ENCODE measurements around the gene DUSP22. TPM values are rescaled to one million over a fixed set of nuclear protein-coding genes. Genes with fewer than 3 reads are reported as not detected.

DUSP22 gene
- total RNA-seq, 1 experiment from 2014 or later: 19.2 TPM

DNA sequence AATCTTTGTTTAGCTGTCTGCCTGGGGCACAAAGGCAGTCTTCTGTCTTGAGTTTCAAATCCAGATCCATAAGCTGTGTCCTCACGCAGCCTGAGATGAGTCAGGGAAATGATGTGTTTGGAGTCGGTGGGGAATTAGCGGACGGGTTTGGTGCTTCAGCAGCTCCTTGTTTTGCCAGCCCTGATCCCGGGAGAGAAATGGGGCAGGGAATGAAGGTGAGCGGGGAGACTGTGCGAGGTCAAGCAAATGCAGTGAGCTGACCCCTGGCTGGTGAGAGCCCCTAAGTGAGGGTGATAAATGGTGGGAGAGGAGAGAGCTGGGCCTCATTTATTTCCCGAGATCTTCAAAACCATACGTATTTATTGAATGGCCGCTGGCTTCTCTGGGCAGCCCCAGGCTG, 21.6 kb downstream of the DUSP22 start:
- POLR2A ChIA-PET: no interaction called here
- no peak overlapping the region for H2AFZ ChIP-seq (ENCODE audit: low read depth, low read length, poor library complexity, severe bottlenecking)
- H3K9ac ChIP-seq (ENCODE audit: low read length): no peak overlapping the region
- H3K4me1 ChIP-seq (ENCODE audit: control insufficient read depth in 1 of 2, insufficient read depth in 2 of 2, low read length in 2 of 2): no peaks in the 10 kb centered on the region
- peaks cover 0 to 3% of the 10 kb centered on the region in 2 experiments; a peak in 1 of 4 replicates for H3K9me3 ChIP-seq (ENCODE audit: control insufficient read depth in 1 of 2, insufficient read depth in 1 of 2, low read depth in 1 of 2, low read length in 2 of 2)
- TF ChIP-seq SP1 (IDR thresholded peaks at IDR 0.05; ENCODE audit: low read depth) (no peak), ELF1 (IDR thresholded peaks at IDR 0.05; ENCODE audit: borderline replicate concordance, low read depth) (no peak), EZH2 (IDR thresholded peaks at IDR 0.05) (no peak), FOSL1 (IDR thresholded peaks at IDR 0.05; ENCODE audit: low read depth) (no peak), CEBPB (IDR thresholded peaks at IDR 0.05; ENCODE audit: low read depth) (no peak), TCF7L2 (IDR thresholded peaks at IDR 0.05; ENCODE audit: borderline replicate concordance, extremely low read depth, insufficient read depth, insufficient read length) (no peak), EGR1 (IDR thresholded peaks at IDR 0.05; ENCODE audit: low read depth) (no peak), CTCF (IDR thresholded peaks at IDR 0.05 in 2 of 3, conservative IDR thresholded peaks at IDR 0.05 in 1 of 3; ENCODE audit: borderline replicate concordance in 1 of 3, insufficient read depth in 1 of 3, low read depth in 2 of 3, low read length in 2 of 3) (no peak), ZFX (IDR thresholded peaks at IDR 0.05) (no peak), SIN3A (IDR thresholded peaks at IDR 0.05; ENCODE audit: low read depth) (no peak), POLR2A (IDR thresholded peaks at IDR 0.05; ENCODE audit: borderline replicate concordance, extremely low read depth, insufficient read depth, insufficient read length) (no peak), JUND (IDR thresholded peaks at IDR 0.05) (no peak), RAD21 (IDR thresholded peaks at IDR 0.05; ENCODE audit: low read depth) (no peak)
- TF ChIP-seq, protein P1, sequence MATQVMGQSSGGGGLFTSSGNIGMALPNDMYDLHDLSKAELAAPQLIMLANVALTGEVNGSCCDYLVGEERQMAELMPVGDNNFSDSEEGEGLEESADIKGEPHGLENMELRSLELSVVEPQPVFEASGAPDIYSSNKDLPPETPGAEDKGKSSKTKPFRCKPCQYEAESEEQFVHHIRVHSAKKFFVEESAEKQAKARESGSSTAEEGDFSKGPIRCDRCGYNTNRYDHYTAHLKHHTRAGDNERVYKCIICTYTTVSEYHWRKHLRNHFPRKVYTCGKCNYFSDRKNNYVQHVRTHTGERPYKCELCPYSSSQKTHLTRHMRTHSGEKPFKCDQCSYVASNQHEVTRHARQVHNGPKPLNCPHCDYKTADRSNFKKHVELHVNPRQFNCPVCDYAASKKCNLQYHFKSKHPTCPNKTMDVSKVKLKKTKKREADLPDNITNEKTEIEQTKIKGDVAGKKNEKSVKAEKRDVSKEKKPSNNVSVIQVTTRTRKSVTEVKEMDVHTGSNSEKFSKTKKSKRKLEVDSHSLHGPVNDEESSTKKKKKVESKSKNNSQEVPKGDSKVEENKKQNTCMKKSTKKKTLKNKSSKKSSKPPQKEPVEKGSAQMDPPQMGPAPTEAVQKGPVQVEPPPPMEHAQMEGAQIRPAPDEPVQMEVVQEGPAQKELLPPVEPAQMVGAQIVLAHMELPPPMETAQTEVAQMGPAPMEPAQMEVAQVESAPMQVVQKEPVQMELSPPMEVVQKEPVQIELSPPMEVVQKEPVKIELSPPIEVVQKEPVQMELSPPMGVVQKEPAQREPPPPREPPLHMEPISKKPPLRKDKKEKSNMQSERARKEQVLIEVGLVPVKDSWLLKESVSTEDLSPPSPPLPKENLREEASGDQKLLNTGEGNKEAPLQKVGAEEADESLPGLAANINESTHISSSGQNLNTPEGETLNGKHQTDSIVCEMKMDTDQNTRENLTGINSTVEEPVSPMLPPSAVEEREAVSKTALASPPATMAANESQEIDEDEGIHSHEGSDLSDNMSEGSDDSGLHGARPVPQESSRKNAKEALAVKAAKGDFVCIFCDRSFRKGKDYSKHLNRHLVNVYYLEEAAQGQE (IDR thresholded peaks at IDR 0.05; ENCODE audit: low read depth): no peak
- TF ChIP-seq, protein P2, sequence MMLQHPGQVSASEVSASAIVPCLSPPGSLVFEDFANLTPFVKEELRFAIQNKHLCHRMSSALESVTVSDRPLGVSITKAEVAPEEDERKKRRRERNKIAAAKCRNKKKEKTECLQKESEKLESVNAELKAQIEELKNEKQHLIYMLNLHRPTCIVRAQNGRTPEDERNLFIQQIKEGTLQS (IDR thresholded peaks at IDR 0.05): no peak
- TF ChIP-seq, protein P3, sequence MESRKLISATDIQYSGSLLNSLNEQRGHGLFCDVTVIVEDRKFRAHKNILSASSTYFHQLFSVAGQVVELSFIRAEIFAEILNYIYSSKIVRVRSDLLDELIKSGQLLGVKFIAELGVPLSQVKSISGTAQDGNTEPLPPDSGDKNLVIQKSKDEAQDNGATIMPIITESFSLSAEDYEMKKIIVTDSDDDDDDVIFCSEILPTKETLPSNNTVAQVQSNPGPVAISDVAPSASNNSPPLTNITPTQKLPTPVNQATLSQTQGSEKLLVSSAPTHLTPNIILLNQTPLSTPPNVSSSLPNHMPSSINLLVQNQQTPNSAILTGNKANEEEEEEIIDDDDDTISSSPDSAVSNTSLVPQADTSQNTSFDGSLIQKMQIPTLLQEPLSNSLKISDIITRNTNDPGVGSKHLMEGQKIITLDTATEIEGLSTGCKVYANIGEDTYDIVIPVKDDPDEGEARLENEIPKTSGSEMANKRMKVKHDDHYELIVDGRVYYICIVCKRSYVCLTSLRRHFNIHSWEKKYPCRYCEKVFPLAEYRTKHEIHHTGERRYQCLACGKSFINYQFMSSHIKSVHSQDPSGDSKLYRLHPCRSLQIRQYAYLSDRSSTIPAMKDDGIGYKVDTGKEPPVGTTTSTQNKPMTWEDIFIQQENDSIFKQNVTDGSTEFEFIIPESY (IDR thresholded peaks at IDR 0.05; ENCODE audit: extremely low read depth, insufficient replicate concordance, low read length): no peak
- H3K27ac ChIP-seq (ENCODE audit: low read depth, low read length): no peak overlapping the region
- no peaks in the 10 kb centered on the region for H3K79me2 ChIP-seq (ENCODE audit: insufficient read depth, low read length)
- BruUV-seq (replicated peaks): no TSS peak
- no peaks in the 10 kb centered on the region for H3K27me3 ChIP-seq (ENCODE audit: insufficient read depth, low read length)
- H3K36me3 ChIP-seq (ENCODE audit: control insufficient read depth in 1 of 2, insufficient read depth in 2 of 2, low read length in 2 of 2): no peaks in the 10 kb centered on the region
- H3K4me3 ChIP-seq (replicated peaks in 1 of 2; ENCODE audit: low read depth in 1 of 2, low read length in 2 of 2): no peak overlapping the region
- CTCF ChIA-PET: no interaction called here
- H3K4me2 ChIP-seq (ENCODE audit: low read length): no peak overlapping the region
- RAD21 ChIA-PET (ENCODE audit: low non-redundant PET in 1 of 2, low total read pairs in 2 of 2, uncharacterized antibody in 2 of 2, unreplicated experiment in 2 of 2): no interaction called here
- no peaks in the 10 kb centered on the region for H4K20me1 ChIP-seq (ENCODE audit: insufficient read depth)
- ATAC-seq (no peak), DNase-seq (ENCODE audit: low read depth, low spot score) (no peak)
- intact Hi-C loops (cut with micrococcal nuclease): no loop called here
- no peaks in the 10 kb centered on the region for H3K9me2 ChIP-seq (ENCODE audit: insufficient read depth)
